WI38 (cell line): ENCODE measurements around the gene FNDC8.

Experiments
- H3K4me3 ChIP-seq: 2 replicates; pipeline ENCODE4 v1.5.1; 2011; ENCODE audit warnings: low read depth, mild to moderate bottlenecking, control low read depth, low read length
- TF ChIP-seq, protein P1 (sequence below): IDR thresholded peaks from 2 replicates; pipeline ENCODE4 v1.5.1; 2012; ENCODE audit warnings: low read depth, mild to moderate bottlenecking, control low read depth, low read length

FNDC8 gene

DNA sequence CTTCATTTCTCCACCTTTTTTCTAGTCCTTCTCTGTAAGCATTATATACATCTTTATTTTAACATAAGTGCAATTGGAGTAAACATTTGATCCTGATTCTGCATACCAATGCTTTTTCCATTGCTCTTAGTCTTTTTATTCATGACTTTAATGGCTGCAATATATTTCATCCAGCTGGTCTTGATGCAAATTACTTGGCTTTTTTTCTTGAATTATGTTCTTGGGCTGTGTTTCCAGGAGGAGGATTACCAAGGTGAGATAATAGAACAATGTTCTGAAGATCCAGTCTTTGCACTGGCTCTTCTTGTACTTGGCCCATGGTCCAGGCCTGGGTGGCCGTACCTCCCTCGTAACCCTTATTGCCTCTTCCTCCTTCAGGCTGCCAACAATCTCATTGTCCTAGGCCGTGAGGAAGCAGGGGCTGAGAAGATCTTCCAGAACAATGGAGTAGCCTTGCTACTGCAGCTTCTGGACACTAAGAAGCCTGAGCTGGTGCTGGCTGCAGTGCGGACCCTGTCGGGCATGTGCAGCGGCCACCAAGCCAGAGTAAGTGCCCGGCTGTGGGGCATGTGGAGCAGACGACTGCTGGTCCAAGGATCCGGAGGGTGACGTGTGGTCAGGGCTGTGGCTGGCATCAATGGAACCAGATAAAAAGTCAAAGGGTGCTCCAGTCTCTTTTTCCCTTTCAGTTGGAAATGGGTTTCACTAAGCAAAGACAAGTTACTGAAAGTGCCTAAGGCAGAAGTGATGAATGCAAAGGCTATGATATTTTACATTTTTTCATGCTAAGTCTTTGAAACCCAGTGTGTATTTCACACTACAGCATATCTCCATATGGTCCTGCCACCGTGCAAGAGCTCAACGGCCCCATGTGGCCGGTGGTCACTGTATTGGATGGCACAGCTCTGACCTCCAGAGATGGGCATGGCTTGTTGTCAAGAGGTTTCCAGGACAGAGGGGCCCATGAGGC, 33.1 kb downstream of the FNDC8 start:
- no peak overlapping the region for H3K4me3 ChIP-seq
- TF ChIP-seq, protein P1, sequence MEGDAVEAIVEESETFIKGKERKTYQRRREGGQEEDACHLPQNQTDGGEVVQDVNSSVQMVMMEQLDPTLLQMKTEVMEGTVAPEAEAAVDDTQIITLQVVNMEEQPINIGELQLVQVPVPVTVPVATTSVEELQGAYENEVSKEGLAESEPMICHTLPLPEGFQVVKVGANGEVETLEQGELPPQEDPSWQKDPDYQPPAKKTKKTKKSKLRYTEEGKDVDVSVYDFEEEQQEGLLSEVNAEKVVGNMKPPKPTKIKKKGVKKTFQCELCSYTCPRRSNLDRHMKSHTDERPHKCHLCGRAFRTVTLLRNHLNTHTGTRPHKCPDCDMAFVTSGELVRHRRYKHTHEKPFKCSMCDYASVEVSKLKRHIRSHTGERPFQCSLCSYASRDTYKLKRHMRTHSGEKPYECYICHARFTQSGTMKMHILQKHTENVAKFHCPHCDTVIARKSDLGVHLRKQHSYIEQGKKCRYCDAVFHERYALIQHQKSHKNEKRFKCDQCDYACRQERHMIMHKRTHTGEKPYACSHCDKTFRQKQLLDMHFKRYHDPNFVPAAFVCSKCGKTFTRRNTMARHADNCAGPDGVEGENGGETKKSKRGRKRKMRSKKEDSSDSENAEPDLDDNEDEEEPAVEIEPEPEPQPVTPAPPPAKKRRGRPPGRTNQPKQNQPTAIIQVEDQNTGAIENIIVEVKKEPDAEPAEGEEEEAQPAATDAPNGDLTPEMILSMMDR, result no peak

DNA sequence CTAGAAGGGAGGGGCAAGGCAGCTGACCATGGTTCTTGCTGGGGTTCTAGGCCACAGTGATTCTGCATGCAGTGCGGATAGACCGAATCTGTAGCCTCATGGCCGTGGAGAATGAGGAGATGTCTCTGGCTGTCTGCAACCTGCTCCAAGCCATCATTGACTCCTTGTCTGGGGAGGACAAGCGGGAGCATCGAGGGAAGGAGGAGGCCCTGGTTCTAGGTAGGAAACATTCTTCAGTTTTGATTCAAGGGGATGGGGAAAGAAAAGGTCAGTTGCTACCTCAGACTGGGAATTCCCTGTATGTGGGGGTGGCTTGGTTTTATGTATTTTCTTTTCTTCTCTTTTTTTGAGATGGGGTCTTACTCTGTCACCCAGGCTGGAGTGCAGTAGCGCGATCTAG, 33.8 kb downstream of the FNDC8 start:
- no peak overlapping the region for H3K4me3 ChIP-seq
- TF ChIP-seq, protein P1, result no peak

DNA sequence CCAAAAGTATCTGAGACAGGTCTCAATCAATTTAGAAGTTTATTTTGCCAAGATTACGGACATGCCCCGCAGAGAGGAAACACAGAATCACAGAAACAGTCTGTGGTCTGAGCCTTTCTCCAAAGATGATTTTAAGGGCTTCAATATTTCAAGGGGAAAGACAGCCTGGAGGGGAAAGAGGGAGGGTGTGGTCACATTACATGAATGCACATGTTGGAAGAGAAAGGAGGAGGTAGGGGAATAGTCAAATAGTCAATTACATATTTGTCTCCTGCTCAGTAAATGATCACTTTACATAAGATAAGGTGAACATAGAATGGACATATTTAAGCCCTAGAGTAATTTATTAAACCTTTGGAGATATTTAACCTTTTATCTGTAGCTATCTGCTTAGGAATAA, 38.5 kb downstream of the FNDC8 start:
- TF ChIP-seq, protein P1, result no peak
- no peak overlapping the region for H3K4me3 ChIP-seq

DNA sequence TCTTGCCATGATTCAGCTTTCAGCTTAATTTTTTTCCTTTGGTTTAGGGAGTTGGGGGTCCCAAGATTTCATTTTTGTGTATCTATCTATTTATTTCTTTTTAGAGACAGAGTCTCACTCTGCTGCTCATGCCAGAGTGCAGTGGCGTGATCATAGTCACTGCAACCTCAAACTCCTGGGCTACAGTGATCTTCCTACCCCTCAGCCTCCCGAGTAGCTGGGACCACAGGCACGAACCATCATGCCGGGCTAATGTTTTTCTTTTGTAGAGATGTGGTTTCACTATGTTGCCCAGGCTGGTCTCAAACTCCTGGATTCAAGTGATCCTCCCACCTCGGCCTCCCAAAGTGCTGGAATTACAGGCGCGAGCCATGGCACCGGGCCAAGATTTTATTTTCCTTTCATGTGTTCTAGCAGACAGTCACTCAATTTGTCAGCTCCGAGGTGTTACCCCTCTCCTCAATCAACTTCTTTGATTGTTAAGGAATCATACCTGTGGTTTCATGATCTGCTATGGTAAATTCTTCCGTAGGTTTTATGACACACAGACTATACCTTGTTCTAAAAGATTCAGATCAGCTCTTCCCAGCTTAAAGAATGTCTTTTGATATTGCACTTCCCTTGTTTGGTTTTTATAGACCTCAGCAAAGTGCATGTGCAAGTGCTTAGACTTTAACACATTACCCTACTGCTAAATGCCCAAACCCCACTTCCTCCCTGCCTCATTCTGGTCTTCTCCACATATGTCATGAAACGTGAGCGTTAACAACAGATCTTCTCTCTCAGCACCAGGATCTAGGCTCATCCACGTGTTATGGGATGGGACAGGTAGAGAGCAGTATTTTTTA, 39.2 kb downstream of the FNDC8 start:
- TF ChIP-seq, protein P1, result no peak
- no peak overlapping the region for H3K4me3 ChIP-seq

DNA sequence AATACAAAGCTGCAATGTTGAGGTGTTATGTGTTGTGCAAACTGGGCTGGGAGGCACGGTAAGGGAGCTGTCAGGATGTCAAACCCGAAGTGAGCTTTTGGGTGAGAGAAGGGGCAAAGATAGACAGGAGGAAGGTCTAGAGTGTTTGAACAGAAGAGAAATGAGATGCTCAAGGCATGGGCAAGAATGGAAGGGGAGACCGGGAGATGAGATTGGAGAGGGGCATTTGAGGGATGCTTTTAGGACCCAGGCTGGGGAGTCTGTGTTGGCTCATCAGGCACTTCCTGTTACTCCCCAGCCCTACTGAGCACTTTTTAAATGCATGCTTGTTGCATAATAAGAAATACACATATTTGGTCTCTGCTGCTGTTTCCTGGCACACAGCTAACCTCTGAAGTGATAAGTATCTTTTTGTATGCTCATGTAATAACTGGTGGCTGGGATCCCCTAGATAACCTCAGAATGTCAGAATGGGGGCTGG, 39.9 kb downstream of the FNDC8 start:
- TF ChIP-seq, protein P1, result no peak
- H3K4me3 ChIP-seq, result no peak overlapping the region

DNA sequence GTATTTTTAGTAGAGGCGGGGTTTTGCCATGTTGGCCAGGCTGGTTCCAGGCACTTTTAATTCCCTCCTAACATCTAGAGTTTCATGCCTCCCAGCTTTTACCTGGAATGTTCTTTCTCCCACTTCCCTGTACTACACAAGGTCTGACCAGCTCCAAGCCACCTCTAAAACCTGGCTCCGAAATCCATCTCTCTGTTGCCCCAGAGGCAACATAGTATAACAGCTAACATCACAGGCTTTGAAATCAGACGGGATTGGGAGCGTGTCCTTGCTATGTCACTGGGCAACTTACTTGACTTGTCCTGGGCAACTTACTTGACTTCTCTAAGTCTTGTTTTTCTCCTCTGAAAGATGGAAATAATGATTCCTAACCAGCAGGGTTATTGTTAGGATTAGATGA, 41.3 kb downstream of the FNDC8 start:
- TF ChIP-seq, protein P1, result no peak
- no peak overlapping the region for H3K4me3 ChIP-seq
